ENCODE data around the gene ACP4.
"Not testable (repeated sequence)": the region's sequence is repeated elsewhere in the genome, so short reads cannot be mapped to it uniquely, and the experiment has no call there.

The ACP4 gene

GRCh38 chr19:50790396-50790795 lies at the start of gene ACP4:
Gene ACP4, plus strand, starts transcription at chr19:50790415. Its CDS starts 0 bp downstream, at chr19:50790415.
- DNase-seq (ENCODE audit: low spot score), result no peak
- no peak within 1 kb of the TSS for H3K4me3 ChIP-seq
- TF ChIP-seq, protein P1, sequence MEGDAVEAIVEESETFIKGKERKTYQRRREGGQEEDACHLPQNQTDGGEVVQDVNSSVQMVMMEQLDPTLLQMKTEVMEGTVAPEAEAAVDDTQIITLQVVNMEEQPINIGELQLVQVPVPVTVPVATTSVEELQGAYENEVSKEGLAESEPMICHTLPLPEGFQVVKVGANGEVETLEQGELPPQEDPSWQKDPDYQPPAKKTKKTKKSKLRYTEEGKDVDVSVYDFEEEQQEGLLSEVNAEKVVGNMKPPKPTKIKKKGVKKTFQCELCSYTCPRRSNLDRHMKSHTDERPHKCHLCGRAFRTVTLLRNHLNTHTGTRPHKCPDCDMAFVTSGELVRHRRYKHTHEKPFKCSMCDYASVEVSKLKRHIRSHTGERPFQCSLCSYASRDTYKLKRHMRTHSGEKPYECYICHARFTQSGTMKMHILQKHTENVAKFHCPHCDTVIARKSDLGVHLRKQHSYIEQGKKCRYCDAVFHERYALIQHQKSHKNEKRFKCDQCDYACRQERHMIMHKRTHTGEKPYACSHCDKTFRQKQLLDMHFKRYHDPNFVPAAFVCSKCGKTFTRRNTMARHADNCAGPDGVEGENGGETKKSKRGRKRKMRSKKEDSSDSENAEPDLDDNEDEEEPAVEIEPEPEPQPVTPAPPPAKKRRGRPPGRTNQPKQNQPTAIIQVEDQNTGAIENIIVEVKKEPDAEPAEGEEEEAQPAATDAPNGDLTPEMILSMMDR (IDR thresholded peaks at IDR 0.05), result no peak
- H3K27ac ChIP-seq, result no peak within 1 kb of the TSS

- TF ChIP-seq, protein P1 (IDR thresholded peaks at IDR 0.05), result no peak
- H3K27ac ChIP-seq, result no peak overlapping the region
- H3K4me3 ChIP-seq, result no peak overlapping the region
- DNase-seq (ENCODE audit: low spot score), result no peak
Observed at GRCh38 chr19:50741179-50741933, 48.9 kb upstream of the ACP4 start.

- no peak for DNase-seq (ENCODE audit: low spot score)
- no peak overlapping the region for H3K4me3 ChIP-seq
- TF ChIP-seq, protein P1 (IDR thresholded peaks at IDR 0.05), result no peak
- H3K27ac ChIP-seq, result no peak overlapping the region
Observed at GRCh38 chr19:50743537-50743936, 46.7 kb upstream of the ACP4 start.

- TF ChIP-seq, protein P1 (IDR thresholded peaks at IDR 0.05), result no peak
- Histone ChIP-seq H3K27ac (no peak overlapping the region), H3K4me3 (no peak overlapping the region)
- no peak for DNase-seq (ENCODE audit: low spot score)
Observed at GRCh38 chr19:50745221-50745620, 45.0 kb upstream of the ACP4 start.

DNA sequence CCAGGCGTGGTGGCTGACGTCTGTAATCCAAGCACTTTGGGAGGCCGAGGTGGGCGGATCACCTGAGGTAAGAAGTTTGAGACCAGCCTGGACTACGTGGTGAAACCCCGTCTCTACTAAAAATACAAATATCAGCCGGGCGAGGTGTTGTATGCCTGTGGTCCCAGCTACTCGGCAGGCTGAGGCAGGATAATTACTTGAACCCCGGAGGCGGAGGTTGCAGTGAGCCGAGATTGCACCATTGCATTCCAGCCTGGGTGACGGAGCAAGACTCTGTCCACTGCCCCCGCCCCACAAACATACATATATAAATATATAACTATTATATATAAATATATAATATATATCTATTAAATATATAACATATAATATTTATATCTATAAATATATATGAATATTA lies 43.1 kb upstream of the ACP4 start:
- H3K27ac ChIP-seq, result not testable (repeated sequence)

GRCh38 chr19:50749490-50749889 lies 40.7 kb upstream of the ACP4 start:
- H3K27ac ChIP-seq, result no peak overlapping the region
- no peak for DNase-seq (ENCODE audit: low spot score)
- TF ChIP-seq, protein P1 (IDR thresholded peaks at IDR 0.05), result no peak
- H3K4me3 ChIP-seq, result no peak overlapping the region

More for the DNA sequence above, 43.1 kb upstream of the ACP4 start:
- H3K4me3 ChIP-seq; DNase-seq (ENCODE audit: low spot score): not testable (repeated sequence)

DNA sequence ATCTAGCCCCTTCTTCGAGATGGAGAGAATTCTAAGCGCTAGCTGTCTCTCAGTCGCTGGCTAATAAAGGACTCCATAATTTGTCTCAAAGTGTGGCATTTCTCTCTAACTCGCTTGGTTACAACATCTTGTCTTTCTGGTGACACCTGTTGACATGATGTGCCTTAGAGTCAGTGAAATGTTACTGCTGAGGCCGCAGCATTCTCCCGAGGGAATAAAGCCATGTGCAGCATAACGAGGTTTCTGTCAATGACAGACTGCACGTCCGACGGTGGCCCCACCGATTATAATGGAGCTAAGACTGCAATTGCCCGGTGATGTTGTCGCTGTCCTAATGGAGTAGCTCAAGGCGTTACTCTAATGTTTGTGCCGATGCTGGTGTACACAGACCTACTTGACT lies 40.2 kb upstream of the ACP4 start:
- Histone ChIP-seq H3K27ac (no peak overlapping the region), H3K4me3 (no peak overlapping the region)
- TF ChIP-seq, protein P1 (IDR thresholded peaks at IDR 0.05), result no peak
- no peak for DNase-seq (ENCODE audit: low spot score)

Measured in coronary artery (tissue), 2 donors.